Ascending aorta (tissue), 2 donors: ENCODE data around the gene PARVA. TPM values are rescaled to one million over a fixed set of nuclear protein-coding genes. Genes with fewer than 3 reads are reported as not detected.

Source experiments
- DNase-seq, 2 donors: peaks; one replicate each; pipeline ENCODE4 v3.0.0-alpha.2; 2019; ENCODE audit warnings: low spot score in 2 of 2
- H3K27ac ChIP-seq, 2 donors: fragments of 200-600 bp; sonication (generic); one replicate each; pipeline ENCODE4 v1.5.1; 2016 to 2017; ENCODE audit warnings: mild to moderate bottlenecking in 1 of 2
- H3K27me3 ChIP-seq: fragments of 200-600 bp; sonication (generic); one replicate; pipeline ENCODE4 v1.5.1; 2017
- H3K36me3 ChIP-seq, 2 donors: fragments of 200-600 bp; sonication (generic); one replicate each; pipeline ENCODE4 v1.5.1; 2016
- H3K4me1 ChIP-seq, 2 donors: fragments of 200-600 bp; sonication (generic); one replicate each; pipeline ENCODE4 v1.5.1; 2016 to 2017; ENCODE audit warnings: mild to moderate bottlenecking in 1 of 2
- H3K4me3 ChIP-seq, 2 donors: fragments of 200-600 bp; sonication (generic); one replicate each; pipeline ENCODE4 v1.5.1; 2016 to 2017; ENCODE audit warnings: mild to moderate bottlenecking in 1 of 2
- H3K9me3 ChIP-seq, 2 donors: fragments of 200-600 bp; sonication (generic); one replicate each; pipeline ENCODE4 v1.5.1; 2016
- intact Hi-C: fragments of 100-400 bp; cut with DNase I; formaldehyde crosslinking; loops from one replicate; pipeline ENCODE4 v1.15.1; 2023
- total RNA-seq: library from RNA; depleted of rRNA; stranded (reverse); fragments of >200 nt; gene quantifications from one replicate; pipeline ENCODE4 v1.1.0, GENCODE V29; 2016
- TF ChIP-seq, protein P1 (sequence below), 3 experiments: fragments of 200-600 bp in 2 of 3; fragments of 450-650 bp in 1 of 3; sonication (generic) in 2 of 3; IDR thresholded peaks; one replicate each; pipeline ENCODE4 v1.5.1; 2016 to 2019; ENCODE audit warnings: antibody characterized with exemption in 3 of 3, mild to moderate bottlenecking in 1 of 3, moderate library complexity in 1 of 3

PARVA gene
- total RNA-seq, 1 donor from 2014 or later = 51.6 TPM

- Histone ChIP-seq H3K27me3 (no peaks in the 10 kb centered on the region), H3K9me3 (no peaks in the 10 kb centered on the region), H3K4me3 (peak overlapping the region in 1 of 2 donors; percentile 29), H3K27ac (peak overlapping the region; percentile 89 to 92), H3K36me3 (no peaks in the 10 kb centered on the region), H3K4me1 (peaks cover 26 to 51% of the 10 kb centered on the region in 2 donors)
- TF ChIP-seq, protein P1, sequence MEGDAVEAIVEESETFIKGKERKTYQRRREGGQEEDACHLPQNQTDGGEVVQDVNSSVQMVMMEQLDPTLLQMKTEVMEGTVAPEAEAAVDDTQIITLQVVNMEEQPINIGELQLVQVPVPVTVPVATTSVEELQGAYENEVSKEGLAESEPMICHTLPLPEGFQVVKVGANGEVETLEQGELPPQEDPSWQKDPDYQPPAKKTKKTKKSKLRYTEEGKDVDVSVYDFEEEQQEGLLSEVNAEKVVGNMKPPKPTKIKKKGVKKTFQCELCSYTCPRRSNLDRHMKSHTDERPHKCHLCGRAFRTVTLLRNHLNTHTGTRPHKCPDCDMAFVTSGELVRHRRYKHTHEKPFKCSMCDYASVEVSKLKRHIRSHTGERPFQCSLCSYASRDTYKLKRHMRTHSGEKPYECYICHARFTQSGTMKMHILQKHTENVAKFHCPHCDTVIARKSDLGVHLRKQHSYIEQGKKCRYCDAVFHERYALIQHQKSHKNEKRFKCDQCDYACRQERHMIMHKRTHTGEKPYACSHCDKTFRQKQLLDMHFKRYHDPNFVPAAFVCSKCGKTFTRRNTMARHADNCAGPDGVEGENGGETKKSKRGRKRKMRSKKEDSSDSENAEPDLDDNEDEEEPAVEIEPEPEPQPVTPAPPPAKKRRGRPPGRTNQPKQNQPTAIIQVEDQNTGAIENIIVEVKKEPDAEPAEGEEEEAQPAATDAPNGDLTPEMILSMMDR (IDR thresholded peaks at IDR 0.05) = no peak
- peak; percentile 51 to 90 for DNase-seq
- intact Hi-C loops = loop anchor here (2.0 kb wide), 1 partner anchor 52 kb away; no protein-coding TSS in a partner anchor
Measured at GRCh38 chr11:12430954-12431595, 53.7 kb downstream of the PARVA start.

- Histone ChIP-seq H3K4me3 (peak overlapping the region in 1 of 2 donors; percentile 29), H3K9me3 (no peaks in the 10 kb centered on the region), H3K27me3 (no peaks in the 10 kb centered on the region), H3K4me1 (peaks cover 26 to 56% of the 10 kb centered on the region in 2 donors), H3K27ac (peak overlapping the region; percentile 89 to 92), H3K36me3 (no peaks in the 10 kb centered on the region)
- TF ChIP-seq, protein P1 (IDR thresholded peaks at IDR 0.05) = no peak
- DNase-seq = no peak
- intact Hi-C loops = no loop called here
Measured at GRCh38 chr11:12432507-12432906, 55.1 kb downstream of the PARVA start.

DNA sequence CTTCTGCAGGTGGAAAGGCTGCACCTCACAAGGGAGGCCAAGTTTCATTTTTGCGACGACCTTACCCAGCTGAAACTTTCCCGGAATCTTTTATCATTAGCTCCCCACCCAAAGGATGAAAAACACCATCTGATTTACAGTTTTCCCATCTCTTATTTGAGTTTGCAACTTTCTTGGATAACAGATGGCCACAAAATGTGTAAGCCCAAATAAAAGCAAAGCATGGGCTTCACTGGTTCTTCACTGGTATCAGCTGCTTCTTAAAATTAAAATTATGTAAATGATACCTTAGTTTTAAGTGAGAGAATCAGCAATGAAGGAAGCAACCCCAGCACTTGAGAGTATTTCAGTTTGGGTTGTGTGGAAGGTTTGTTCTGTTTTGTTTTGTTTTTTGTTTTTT, 55.8 kb downstream of the PARVA start:
- intact Hi-C loops = no loop called here
- Histone ChIP-seq H3K9me3 (no peaks in the 10 kb centered on the region), H3K27me3 (no peaks in the 10 kb centered on the region), H3K4me1 (peaks cover 26 to 56% of the 10 kb centered on the region in 2 donors), H3K4me3 (peak overlapping the region in 1 of 2 donors; percentile 29), H3K27ac (peak overlapping the region; percentile 89 to 92), H3K36me3 (no peaks in the 10 kb centered on the region)
- TF ChIP-seq, protein P1 (IDR thresholded peaks at IDR 0.05) = no peak
- no peak for DNase-seq

- TF ChIP-seq, protein P1 (IDR thresholded peaks at IDR 0.05) = no peak
- H3K9me3 ChIP-seq = no peaks in the 10 kb centered on the region
- H3K36me3 ChIP-seq = no peaks in the 10 kb centered on the region
- no peaks in the 10 kb centered on the region for H3K27me3 ChIP-seq
- peak in 1 of 2 donors; percentile 81 for DNase-seq
- intact Hi-C loops = no loop called here
- peak overlapping the region in 1 of 2 donors; percentile 29 for H3K4me3 ChIP-seq
- H3K27ac ChIP-seq = peak overlapping the region; percentile 89 to 92
- peaks cover 26 to 56% of the 10 kb centered on the region in 2 donors for H3K4me1 ChIP-seq
Measured at GRCh38 chr11:12433571-12434324, 56.4 kb downstream of the PARVA start.

GRCh38 chr11:12434325-12434654, 56.9 kb downstream of the PARVA start:
- peak overlapping the region; percentile 89 to 92 for H3K27ac ChIP-seq
- DNase-seq = no peak
- H3K27me3 ChIP-seq = no peaks in the 10 kb centered on the region
- intact Hi-C loops = no loop called here
- H3K9me3 ChIP-seq = no peaks in the 10 kb centered on the region
- H3K36me3 ChIP-seq = no peaks in the 10 kb centered on the region
- peaks cover 26 to 56% of the 10 kb centered on the region in 2 donors for H3K4me1 ChIP-seq
- TF ChIP-seq, protein P1 (IDR thresholded peaks at IDR 0.05) = no peak
- peak overlapping the region in 1 of 2 donors; percentile 29 for H3K4me3 ChIP-seq
